Liver (tissue), 9 donors: Measurements from ENCODE around the gene CDH15. TPM values are rescaled to one million over a fixed set of nuclear protein-coding genes. Genes with fewer than 3 reads are reported as not detected.

Experiments used
- DNase-seq: peaks from one replicate; pipeline ENCODE4 v3.0.0-alpha.2; 2017; ENCODE audit warnings: low spot score
- H3K27ac ChIP-seq, 2 donors: one replicate each; pipeline ENCODE4 v1.7.0; 2013; ENCODE audit warnings: inconsistent platforms in 2 of 2, low read length in 2 of 2, control low read depth in 1 of 2, low read depth in 1 of 2, mild to moderate bottlenecking in 1 of 2
- H3K27me3 ChIP-seq, 4 donors: one replicate each; pipeline versions ENCODE4 v1.6.1 to v1.7.0; 2013; ENCODE audit warnings: low read length in 3 of 4, inconsistent platforms in 1 of 4, mild to moderate bottlenecking in 1 of 4, moderate library complexity in 1 of 4; ENCODE audit not compliant: control insufficient read depth in 4 of 4, insufficient read depth in 4 of 4
- H3K36me3 ChIP-seq, 4 donors: one replicate each; pipeline versions ENCODE4 v1.6.1 to v1.7.0; 2013; ENCODE audit warnings: low read length in 3 of 4, mild to moderate bottlenecking in 3 of 4, low read depth in 1 of 4, moderate library complexity in 1 of 4; ENCODE audit not compliant: control insufficient read depth in 4 of 4, insufficient read depth in 3 of 4
- H3K4me1 ChIP-seq, 4 donors: one replicate each; pipeline versions ENCODE4 v1.6.1 to v1.7.0; 2013; ENCODE audit warnings: low read length in 3 of 4, mild to moderate bottlenecking in 3 of 4, moderate library complexity in 1 of 4; ENCODE audit not compliant: control insufficient read depth in 4 of 4, insufficient read depth in 4 of 4
- H3K4me3 ChIP-seq, 3 donors: one replicate each; pipeline versions ENCODE4 v1.6.1 to v1.7.0; 2013; ENCODE audit warnings: low read length in 3 of 3, control low read depth in 1 of 3, low read depth in 1 of 3, mild to moderate bottlenecking in 1 of 3
- H3K9ac ChIP-seq, 2 donors: one replicate each; pipeline ENCODE4 v1.7.0; 2013; ENCODE audit warnings: low read length in 2 of 2, mild to moderate bottlenecking in 2 of 2, moderate library complexity in 2 of 2, control low read depth in 1 of 2, low read depth in 1 of 2
- H3K9me3 ChIP-seq, 4 donors: one replicate each; pipeline versions ENCODE4 v1.6.1 to v1.7.0; 2013; ENCODE audit warnings: low read length in 3 of 4; ENCODE audit not compliant: control insufficient read depth in 4 of 4
- FOXA1 ChIP-seq: IDR thresholded peaks from 2 replicates; pipeline ENCODE4 v1.6.1; 2016; ENCODE audit warnings: antibody characterized with exemption
- FOXA2 ChIP-seq: IDR thresholded peaks from 2 replicates; pipeline ENCODE4 v1.6.1; 2016; ENCODE audit warnings: antibody characterized with exemption
- GABPA ChIP-seq, 2 donors: IDR thresholded peaks in 1 of 2; conservative IDR thresholded peaks in 1 of 2; 2 replicates each; pipeline ENCODE4 v1.6.1; 2016; ENCODE audit warnings: antibody characterized with exemption in 2 of 2, mild to moderate bottlenecking in 1 of 2, moderate library complexity in 1 of 2
- HNF4A ChIP-seq, 2 donors: conservative IDR thresholded peaks; 2 replicates each; pipeline ENCODE4 v1.6.1; 2016; ENCODE audit warnings: antibody characterized with exemption in 2 of 2, mild to moderate bottlenecking in 2 of 2
- HNF4G ChIP-seq: IDR thresholded peaks from 2 replicates; pipeline ENCODE4 v1.6.1; 2016; ENCODE audit warnings: antibody characterized with exemption
- JUND ChIP-seq, 2 donors: IDR thresholded peaks; 2 replicates each; pipeline ENCODE4 v1.6.1; 2016; ENCODE audit warnings: antibody characterized with exemption in 2 of 2
- RAD21 ChIP-seq, 2 donors: IDR thresholded peaks; 2 replicates each; pipeline ENCODE4 v1.6.1; 2016; ENCODE audit warnings: antibody characterized with exemption in 2 of 2, mild to moderate bottlenecking in 2 of 2
- RXRA ChIP-seq, 2 donors: IDR thresholded peaks; 2 replicates each; pipeline ENCODE4 v1.6.1; 2017 to 2018; ENCODE audit warnings: antibody characterized with exemption in 2 of 2, mild to moderate bottlenecking in 1 of 2
- SP1 ChIP-seq: IDR thresholded peaks from 2 replicates; pipeline ENCODE4 v1.6.1; 2018; ENCODE audit warnings: antibody characterized with exemption, mild to moderate bottlenecking
- TAF1 ChIP-seq: conservative IDR thresholded peaks from 2 replicates; pipeline ENCODE4 v1.6.1; 2016; ENCODE audit warnings: antibody characterized with exemption, mild to moderate bottlenecking
- YY1 ChIP-seq: IDR thresholded peaks from 2 replicates; pipeline ENCODE4 v1.6.1; 2016; ENCODE audit warnings: antibody characterized with exemption, mild to moderate bottlenecking
- WGBS: extraction: QIAGEN DNeasy Blood & Tissue Kit; methylation state at CpG from one replicate; pipeline ENCODE4 v1.1.7; 2013; 5-methylcytosine and 5-hydroxymethylcytosine counted together
- polyA plus RNA-seq, 2 donors: library from polyadenylated mRNA; stranded (reverse) in 1 of 2; unstranded in 1 of 2; fragments of 200-250 nt in 1 of 2; fragments of >200 nt in 1 of 2; fragmentation: Nextera tagmentation in 1 of 2; extraction: Ambion mirVana in 1 of 2; gene quantifications; one replicate each; pipeline versions ENCODE4 v1.2.1 to v1.2.3, GENCODE V29; 2013 to 2015
- total RNA-seq, 2 donors: library from RNA; depleted of rRNA; stranded (reverse); fragments of >200 nt; gene quantifications; one replicate each; pipeline ENCODE4 v1.2.3, GENCODE V29; 2014
- TF ChIP-seq, protein P1 (sequence below): fragments of 150-350 bp; IDR thresholded peaks from 2 replicates; pipeline ENCODE4 v1.5.1; 2017; ENCODE audit warnings: improper control_type of control experiment, low read depth, low read length; ENCODE audit not compliant: missing input control
- TF ChIP-seq, protein P2 (sequence below): IDR thresholded peaks from 2 replicates; pipeline ENCODE4 v1.6.1; 2016; ENCODE audit warnings: antibody characterized with exemption
- TF ChIP-seq, protein P3 (sequence below): IDR thresholded peaks from 2 replicates; pipeline ENCODE4 v1.6.1; 2016; ENCODE audit warnings: antibody characterized with exemption
- TF ChIP-seq, protein P4 (sequence below): IDR thresholded peaks from 2 replicates; pipeline ENCODE4 v1.6.1; 2016; ENCODE audit warnings: antibody characterized with exemption, mild to moderate bottlenecking
- donor health status: healthy.
- donor health status: healthy.
- donor health status: healthy.
- donor health status: healthy.
- donor health status: healthy.

CDH15 gene
- total and polyA plus RNA-seq, 4 donors: 0.12 TPM; not detected in 3

DNA sequence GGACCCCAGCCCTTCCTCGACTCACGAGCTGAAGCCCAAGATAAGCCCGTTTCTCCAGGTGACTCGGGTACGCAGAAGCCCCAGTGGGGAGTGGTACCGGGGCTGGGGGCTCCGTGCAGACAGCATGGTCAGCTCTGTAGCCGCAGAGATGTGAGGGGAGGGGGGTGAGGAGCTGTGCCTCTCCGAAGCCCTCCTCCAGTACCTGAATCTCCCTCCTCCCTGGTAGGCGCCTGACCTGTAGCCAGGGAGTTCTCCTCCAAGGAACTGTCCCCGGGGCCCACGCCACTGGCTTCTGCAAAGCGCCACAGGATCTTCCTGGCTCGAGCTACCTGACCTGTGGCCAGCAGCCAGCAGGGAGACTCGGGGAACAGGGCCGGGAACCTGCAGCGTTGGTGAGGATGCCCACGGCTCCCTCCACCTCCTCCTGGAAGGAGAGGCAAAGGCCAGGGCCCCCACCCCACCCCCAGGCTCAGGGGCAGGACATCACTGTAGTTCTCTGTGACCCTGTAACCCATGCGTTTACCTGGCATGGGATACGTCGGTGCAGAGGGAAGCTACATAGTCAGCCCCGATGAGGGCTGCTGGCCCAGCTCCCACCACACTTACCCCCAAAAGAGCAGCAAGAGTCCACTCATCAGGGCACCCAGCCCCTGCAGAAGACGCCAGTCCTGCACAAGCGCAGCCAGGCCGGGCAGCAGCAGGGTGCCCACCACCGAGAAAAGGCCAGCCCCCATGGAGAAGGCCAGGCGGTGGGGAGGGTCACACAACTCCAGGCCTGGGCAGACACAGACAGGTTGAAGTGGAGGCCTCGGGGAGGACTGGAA lies 27.1 kb downstream of the CDH15 start:
- no peak overlapping the region for H3K27ac ChIP-seq
- no peak overlapping the region for H3K4me3 ChIP-seq

DNA sequence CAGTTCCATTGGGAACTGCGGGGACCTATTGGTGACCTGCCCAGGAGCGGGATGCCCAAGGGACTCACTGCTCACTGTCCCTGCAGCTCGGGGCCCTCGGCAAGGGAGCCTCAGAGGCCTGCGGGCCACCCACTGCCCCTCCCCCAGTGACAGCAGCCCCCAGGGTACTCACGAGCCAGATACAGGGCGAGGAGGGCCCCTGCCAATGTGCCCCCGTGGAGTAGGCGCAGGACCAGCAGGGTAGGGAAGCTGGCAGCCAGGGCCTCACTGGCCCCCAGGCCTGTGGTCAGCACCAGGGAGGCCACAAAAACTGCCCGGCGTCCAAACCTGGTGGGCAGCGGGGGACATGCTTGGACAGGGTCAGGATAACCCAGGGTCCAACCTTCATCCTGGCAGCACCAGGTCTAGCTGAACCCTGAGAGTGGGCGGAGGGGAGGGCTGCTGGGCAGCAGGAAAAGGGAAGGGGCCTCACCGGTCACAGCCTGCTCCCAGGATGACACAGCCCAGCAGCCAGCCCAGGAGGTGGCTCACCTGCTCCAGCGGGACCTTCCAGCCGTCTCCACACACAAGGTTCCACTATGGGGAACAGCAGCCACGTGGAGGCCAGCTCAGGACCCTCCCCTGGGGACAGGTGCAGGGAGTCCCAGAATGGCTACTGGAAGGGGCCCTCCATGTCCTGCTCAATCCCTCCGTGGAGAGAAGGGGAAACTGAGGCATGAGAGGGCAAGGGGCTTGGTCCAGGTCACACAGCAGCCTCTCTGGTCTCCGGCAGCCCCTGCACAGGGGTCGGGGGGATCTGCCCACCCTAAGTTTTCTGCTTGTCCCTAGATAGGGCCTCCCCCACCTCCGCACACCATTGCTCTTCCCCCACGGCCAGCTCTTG lies 27.9 kb downstream of the CDH15 start:
- H3K27me3 ChIP-seq: peaks cover 0 to 13% (median 8%) of the 10 kb centered on the region in 4 donors
- WGBS: 77% methylated on average over 22 of the region's 22 CpGs
- H3K36me3 ChIP-seq: no peaks in the 10 kb centered on the region
- H3K27ac ChIP-seq: no peak overlapping the region
- H3K9me3 ChIP-seq: peaks cover 0 to 6% (median 1%) of the 10 kb centered on the region in 4 donors
- no peak for DNase-seq
- TF ChIP-seq, protein P1, sequence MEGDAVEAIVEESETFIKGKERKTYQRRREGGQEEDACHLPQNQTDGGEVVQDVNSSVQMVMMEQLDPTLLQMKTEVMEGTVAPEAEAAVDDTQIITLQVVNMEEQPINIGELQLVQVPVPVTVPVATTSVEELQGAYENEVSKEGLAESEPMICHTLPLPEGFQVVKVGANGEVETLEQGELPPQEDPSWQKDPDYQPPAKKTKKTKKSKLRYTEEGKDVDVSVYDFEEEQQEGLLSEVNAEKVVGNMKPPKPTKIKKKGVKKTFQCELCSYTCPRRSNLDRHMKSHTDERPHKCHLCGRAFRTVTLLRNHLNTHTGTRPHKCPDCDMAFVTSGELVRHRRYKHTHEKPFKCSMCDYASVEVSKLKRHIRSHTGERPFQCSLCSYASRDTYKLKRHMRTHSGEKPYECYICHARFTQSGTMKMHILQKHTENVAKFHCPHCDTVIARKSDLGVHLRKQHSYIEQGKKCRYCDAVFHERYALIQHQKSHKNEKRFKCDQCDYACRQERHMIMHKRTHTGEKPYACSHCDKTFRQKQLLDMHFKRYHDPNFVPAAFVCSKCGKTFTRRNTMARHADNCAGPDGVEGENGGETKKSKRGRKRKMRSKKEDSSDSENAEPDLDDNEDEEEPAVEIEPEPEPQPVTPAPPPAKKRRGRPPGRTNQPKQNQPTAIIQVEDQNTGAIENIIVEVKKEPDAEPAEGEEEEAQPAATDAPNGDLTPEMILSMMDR: no peak
- TF ChIP-seq HNF4G (no peak), GABPA (IDR thresholded peaks at IDR 0.05 in 1 of 2, conservative IDR thresholded peaks at IDR 0.05 in 1 of 2) (no peak), FOXA1 (no peak), TAF1 (no peak), RAD21 (IDR thresholded peaks at IDR 0.05) (no peak), JUND (IDR thresholded peaks at IDR 0.05) (no peak), RXRA (IDR thresholded peaks at IDR 0.05) (no peak), FOXA2 (no peak), YY1 (no peak), HNF4A (conservative IDR thresholded peaks at IDR 0.05) (no peak), SP1 (no peak)
- TF ChIP-seq, protein P2, sequence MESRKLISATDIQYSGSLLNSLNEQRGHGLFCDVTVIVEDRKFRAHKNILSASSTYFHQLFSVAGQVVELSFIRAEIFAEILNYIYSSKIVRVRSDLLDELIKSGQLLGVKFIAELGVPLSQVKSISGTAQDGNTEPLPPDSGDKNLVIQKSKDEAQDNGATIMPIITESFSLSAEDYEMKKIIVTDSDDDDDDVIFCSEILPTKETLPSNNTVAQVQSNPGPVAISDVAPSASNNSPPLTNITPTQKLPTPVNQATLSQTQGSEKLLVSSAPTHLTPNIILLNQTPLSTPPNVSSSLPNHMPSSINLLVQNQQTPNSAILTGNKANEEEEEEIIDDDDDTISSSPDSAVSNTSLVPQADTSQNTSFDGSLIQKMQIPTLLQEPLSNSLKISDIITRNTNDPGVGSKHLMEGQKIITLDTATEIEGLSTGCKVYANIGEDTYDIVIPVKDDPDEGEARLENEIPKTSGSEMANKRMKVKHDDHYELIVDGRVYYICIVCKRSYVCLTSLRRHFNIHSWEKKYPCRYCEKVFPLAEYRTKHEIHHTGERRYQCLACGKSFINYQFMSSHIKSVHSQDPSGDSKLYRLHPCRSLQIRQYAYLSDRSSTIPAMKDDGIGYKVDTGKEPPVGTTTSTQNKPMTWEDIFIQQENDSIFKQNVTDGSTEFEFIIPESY: no peak
- TF ChIP-seq, protein P3, sequence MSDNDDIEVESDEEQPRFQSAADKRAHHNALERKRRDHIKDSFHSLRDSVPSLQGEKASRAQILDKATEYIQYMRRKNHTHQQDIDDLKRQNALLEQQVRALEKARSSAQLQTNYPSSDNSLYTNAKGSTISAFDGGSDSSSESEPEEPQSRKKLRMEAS: no peak
- TF ChIP-seq, protein P4, sequence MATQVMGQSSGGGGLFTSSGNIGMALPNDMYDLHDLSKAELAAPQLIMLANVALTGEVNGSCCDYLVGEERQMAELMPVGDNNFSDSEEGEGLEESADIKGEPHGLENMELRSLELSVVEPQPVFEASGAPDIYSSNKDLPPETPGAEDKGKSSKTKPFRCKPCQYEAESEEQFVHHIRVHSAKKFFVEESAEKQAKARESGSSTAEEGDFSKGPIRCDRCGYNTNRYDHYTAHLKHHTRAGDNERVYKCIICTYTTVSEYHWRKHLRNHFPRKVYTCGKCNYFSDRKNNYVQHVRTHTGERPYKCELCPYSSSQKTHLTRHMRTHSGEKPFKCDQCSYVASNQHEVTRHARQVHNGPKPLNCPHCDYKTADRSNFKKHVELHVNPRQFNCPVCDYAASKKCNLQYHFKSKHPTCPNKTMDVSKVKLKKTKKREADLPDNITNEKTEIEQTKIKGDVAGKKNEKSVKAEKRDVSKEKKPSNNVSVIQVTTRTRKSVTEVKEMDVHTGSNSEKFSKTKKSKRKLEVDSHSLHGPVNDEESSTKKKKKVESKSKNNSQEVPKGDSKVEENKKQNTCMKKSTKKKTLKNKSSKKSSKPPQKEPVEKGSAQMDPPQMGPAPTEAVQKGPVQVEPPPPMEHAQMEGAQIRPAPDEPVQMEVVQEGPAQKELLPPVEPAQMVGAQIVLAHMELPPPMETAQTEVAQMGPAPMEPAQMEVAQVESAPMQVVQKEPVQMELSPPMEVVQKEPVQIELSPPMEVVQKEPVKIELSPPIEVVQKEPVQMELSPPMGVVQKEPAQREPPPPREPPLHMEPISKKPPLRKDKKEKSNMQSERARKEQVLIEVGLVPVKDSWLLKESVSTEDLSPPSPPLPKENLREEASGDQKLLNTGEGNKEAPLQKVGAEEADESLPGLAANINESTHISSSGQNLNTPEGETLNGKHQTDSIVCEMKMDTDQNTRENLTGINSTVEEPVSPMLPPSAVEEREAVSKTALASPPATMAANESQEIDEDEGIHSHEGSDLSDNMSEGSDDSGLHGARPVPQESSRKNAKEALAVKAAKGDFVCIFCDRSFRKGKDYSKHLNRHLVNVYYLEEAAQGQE: no peak
- no peak overlapping the region for H3K4me3 ChIP-seq
- H3K9ac ChIP-seq: no peak overlapping the region
- H3K4me1 ChIP-seq: peaks cover 0 to 10% (median 9%) of the 10 kb centered on the region in 4 donors

More for the DNA sequence above, 27.1 kb downstream of the CDH15 start:
- Histone ChIP-seq H3K36me3 (no peaks in the 10 kb centered on the region), H3K9me3 (peaks cover 0 to 6% (median 1%) of the 10 kb centered on the region in 4 donors), H3K9ac (no peak overlapping the region), H3K27me3 (peaks cover 0 to 13% (median 8%) of the 10 kb centered on the region in 4 donors), H3K4me1 (peaks cover 0 to 10% (median 9%) of the 10 kb centered on the region in 4 donors)
- TF ChIP-seq RXRA (IDR thresholded peaks at IDR 0.05) (no peak), SP1 (no peak)
- TF ChIP-seq, protein P3: no peak
- WGBS: 84% methylated on average over 28 of the region's 28 CpGs
- DNase-seq: no peak
